ENCODE data around the gene ZNF148. TPM values are rescaled to one million over a fixed set of nuclear protein-coding genes. Genes with fewer than 3 reads are reported as not detected.

Gene ZNF148
- total and polyA plus RNA-seq, 7 donors: 3.5 to 29.8 (median 22.7) TPM

- ATAC-seq: no peak
- H3K4me1 ChIP-seq: no peaks in the 10 kb centered on the region
- intact Hi-C loops (cut with DNase I): no loop called here
- no peak for TF ChIP-seq CTCF (IDR thresholded peaks at IDR 0.05)
- no peaks in the 10 kb centered on the region for H3K27me3 ChIP-seq (ENCODE audit: insufficient read depth in 3 of 3, low read length in 2 of 3)
- no peaks in the 10 kb centered on the region for H3K9me3 ChIP-seq
- H3K4me3 ChIP-seq: no peak overlapping the region
- no peaks in the 10 kb centered on the region for H3K36me3 ChIP-seq (ENCODE audit: insufficient read depth in 1 of 2, low read depth in 1 of 2)
- no peak overlapping the region for H3K27ac ChIP-seq
- no peak for DNase-seq
- WGBS, 3 donors: 93 to 97% (median 94%) methylated on average over 20 of the region's 20 CpGs
Measured at GRCh38 chr3:125186800-125187598, 188.1 kb downstream of the ZNF148 start.

GRCh38 chr3:125186261-125186787 lies 188.8 kb downstream of the ZNF148 start:
- H3K9me3 ChIP-seq: no peaks in the 10 kb centered on the region
- no peak for TF ChIP-seq CTCF (IDR thresholded peaks at IDR 0.05)
- no peak for ATAC-seq
- H3K27me3 ChIP-seq (ENCODE audit: insufficient read depth in 3 of 3, low read length in 2 of 3): no peaks in the 10 kb centered on the region
- H3K36me3 ChIP-seq (ENCODE audit: insufficient read depth in 1 of 2, low read depth in 1 of 2): no peaks in the 10 kb centered on the region
- no peak for DNase-seq
- no peaks in the 10 kb centered on the region for H3K4me1 ChIP-seq
- 66 to 68% (median 67%) methylated on average over 10 of the region's 10 CpGs for WGBS, 3 donors
- intact Hi-C loops (cut with DNase I): no loop called here
- no peak overlapping the region for H3K4me3 ChIP-seq
- H3K27ac ChIP-seq: no peak overlapping the region

DNA sequence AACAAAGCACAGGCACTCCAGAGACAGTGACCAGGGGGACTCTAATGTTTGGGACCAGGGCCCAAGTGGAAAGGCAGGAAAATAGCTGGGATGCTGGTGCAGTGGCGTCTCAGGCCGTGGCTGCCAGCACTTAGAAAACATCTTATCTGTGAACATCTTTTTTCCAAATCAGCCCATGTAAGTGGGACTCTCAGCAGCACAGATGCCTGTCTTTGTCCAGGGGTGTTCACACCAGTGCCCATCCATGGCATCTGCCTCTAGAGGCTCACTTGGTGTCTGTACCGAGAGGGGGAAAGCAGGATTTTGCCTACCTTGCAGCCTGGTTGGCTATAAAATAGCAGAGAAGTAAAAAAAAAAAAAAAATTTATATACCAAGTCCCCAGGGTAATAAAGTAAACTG lies 189.3 kb downstream of the ZNF148 start:
- Histone ChIP-seq H3K9me3 (no peaks in the 10 kb centered on the region), H3K36me3 (ENCODE audit: insufficient read depth in 1 of 2, low read depth in 1 of 2) (no peaks in the 10 kb centered on the region), H3K4me1 (no peaks in the 10 kb centered on the region), H3K27ac (no peak overlapping the region), H3K4me3 (no peak overlapping the region), H3K27me3 (ENCODE audit: insufficient read depth in 3 of 3, low read length in 2 of 3) (no peaks in the 10 kb centered on the region)
- WGBS, 3 donors: 79 to 90% (median 87%) methylated on average over 3 of the region's 3 CpGs
- DNase-seq (no peak), ATAC-seq (no peak)
- no peak for TF ChIP-seq CTCF (IDR thresholded peaks at IDR 0.05)
- intact Hi-C loops (cut with DNase I): no loop called here

DNA sequence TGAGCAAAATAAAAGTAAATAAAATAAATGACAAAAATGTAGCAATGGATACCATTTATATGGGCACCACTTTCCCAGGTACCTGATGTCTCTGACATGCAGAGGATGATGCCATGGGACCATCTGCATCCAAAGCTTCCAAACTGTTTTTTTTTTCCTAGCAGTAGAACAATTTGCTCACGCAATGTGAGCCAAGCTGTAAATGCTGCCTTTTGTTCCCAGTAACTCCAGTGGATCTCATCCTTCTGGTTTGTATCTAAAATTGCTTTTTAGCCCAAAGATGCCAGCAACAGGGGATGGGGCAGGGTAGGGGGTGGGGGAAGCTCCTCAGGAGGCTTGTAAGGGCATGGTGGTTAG lies 195.3 kb downstream of the ZNF148 start:
- Histone ChIP-seq H3K36me3 (ENCODE audit: insufficient read depth in 1 of 2, low read depth in 1 of 2) (no peaks in the 10 kb centered on the region), H3K9me3 (no peaks in the 10 kb centered on the region), H3K27ac (no peak overlapping the region), H3K27me3 (ENCODE audit: insufficient read depth in 3 of 3, low read length in 2 of 3) (no peaks in the 10 kb centered on the region), H3K4me1 (no peaks in the 10 kb centered on the region), H3K4me3 (no peak overlapping the region)
- DNase-seq (no peak), ATAC-seq (no peak)
- 60 to 63% (median 62%) methylated on average over 1 of the region's 1 CpG for WGBS, 3 donors
- TF ChIP-seq CTCF (IDR thresholded peaks at IDR 0.05): no peak
- intact Hi-C loops (cut with DNase I): no loop called here

Data from psoas muscle (tissue), 8 donors.